Left colon (tissue), 2 donors: ENCODE results near the gene GCG. TPM values are rescaled to one million over a fixed set of nuclear protein-coding genes. Genes with fewer than 3 reads are reported as not detected.
A peak's percentile ranks its signal among the peaks of the same experiment; 100 is the strongest.

Source experiments
- ATAC-seq: fragments of 200-7000 bp; cut with Tn5 transposase; one replicate; pipeline ENCODE4 v1.9.1; 2020; ENCODE audit warnings: mild to moderate bottlenecking, moderate library complexity
- DNase-seq, 2 donors: peaks; one replicate each; pipeline ENCODE4 v3.0.0-alpha.2; 2020
- intact Hi-C, 2 donors: fragments of 100-400 bp; cut with DNase I in 1 of 2; cut with micrococcal nuclease in 1 of 2; formaldehyde crosslinking; loops; one replicate each; pipeline versions ENCODE4 v1.11.2 to v1.14.0; 2022; cut with DNase I, micrococcal nuclease
- long read RNA-seq: library from polyadenylated mRNA; unstranded; transcript quantifications from one replicate; pipeline ENCODE4 v2.0.0, GENCODE V29; 2021
- total RNA-seq, 2 donors: library from RNA; stranded (reverse); fragmentation: NEBNext Ultra II Directional; extraction: Animal tissue kit (Norgen Biotek cat#: 25700); gene quantifications; one replicate each; pipeline ENCODE4 v1.2.1, GENCODE V29; 2021
- donor health status: DM: no; HTN: no; CAD: no.
- donor health status: DM: yes; HTN: yes; CAD: no.

The GCG gene
- total RNA-seq: 10 to 100 TPM; 55.2 to 55.9 TPM
- long read RNA-seq, transcript GCG-202 (6 exons, 1,289 nt): major isoform, 26 of 27 reads
- long read RNA-seq, partial matches to known transcripts: 1 of 27 reads
- long read RNA-seq, other reads (novel, unspliced or antisense): 0 of 27 reads

- ATAC-seq: no peak
- intact Hi-C loops: loop anchor here (10.0 kb wide), 2 partner anchors 143 to 153 kb away; no protein-coding TSS in a partner anchor
- no peak for DNase-seq
These were observed at the start of gene GCG for GRCh38 chr2:162152147-162152546. TSS of gene GCG (minus strand) at chr2:162152247. CDS start at chr2:162149178, 3,069 bp downstream.

GRCh38 chr2:162200636-162201035, 48.6 kb upstream of the GCG start:
- ATAC-seq (no peak), DNase-seq (no peak)
- intact Hi-C loops: no loop called here

GRCh38 chr2:162199913-162200312, 47.9 kb upstream of the GCG start:
- ATAC-seq (peak; percentile 69), DNase-seq (peak in 1 of 2 donors; percentile 5)
- intact Hi-C loops: no loop called here

- intact Hi-C loops: no loop called here
- ATAC-seq (no peak), DNase-seq (no peak)
These were observed 46.2 kb upstream of the GCG start for GRCh38 chr2:162198239-162198638.

- no peak for DNase-seq
- intact Hi-C loops: no loop called here
- no peak for ATAC-seq
These were observed 45.2 kb upstream of the GCG start for GRCh38 chr2:162197069-162197825.

GRCh38 chr2:162196638-162197037, 44.6 kb upstream of the GCG start:
- ATAC-seq: no peak
- DNase-seq: no peak
- intact Hi-C loops: no loop called here

DNA sequence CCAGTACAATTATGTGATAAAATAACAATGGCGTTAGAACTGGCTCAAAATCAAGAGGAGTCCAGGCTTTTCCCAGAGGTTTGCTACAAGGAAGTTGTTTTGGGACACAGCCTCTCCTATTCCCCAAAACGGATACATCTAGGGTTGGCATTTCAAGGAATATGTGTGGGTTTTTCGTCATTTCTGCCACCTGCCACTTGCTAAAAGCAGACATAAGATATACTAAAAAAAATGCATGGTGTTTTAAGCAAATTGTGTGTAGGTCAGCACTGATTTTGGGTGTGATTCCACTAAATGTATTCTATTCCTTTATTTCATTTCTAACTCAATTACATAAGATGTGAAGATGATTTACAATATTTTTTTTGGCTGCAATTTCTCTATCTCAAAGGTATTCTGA, 36.4 kb upstream of the GCG start:
- no peak for ATAC-seq
- intact Hi-C loops: no loop called here

GRCh38 chr2:162185541-162186232, 33.6 kb upstream of the GCG start:
- DNase-seq (no peak), ATAC-seq (no peak)
- intact Hi-C loops: no loop called here

More for the DNA sequence above, 36.4 kb upstream of the GCG start:
- no peak for DNase-seq

- no peak for DNase-seq
- intact Hi-C loops: no loop called here
- ATAC-seq: peak; percentile 96
These were observed 32.9 kb upstream of the GCG start for GRCh38 chr2:162184821-162185450.

DNA sequence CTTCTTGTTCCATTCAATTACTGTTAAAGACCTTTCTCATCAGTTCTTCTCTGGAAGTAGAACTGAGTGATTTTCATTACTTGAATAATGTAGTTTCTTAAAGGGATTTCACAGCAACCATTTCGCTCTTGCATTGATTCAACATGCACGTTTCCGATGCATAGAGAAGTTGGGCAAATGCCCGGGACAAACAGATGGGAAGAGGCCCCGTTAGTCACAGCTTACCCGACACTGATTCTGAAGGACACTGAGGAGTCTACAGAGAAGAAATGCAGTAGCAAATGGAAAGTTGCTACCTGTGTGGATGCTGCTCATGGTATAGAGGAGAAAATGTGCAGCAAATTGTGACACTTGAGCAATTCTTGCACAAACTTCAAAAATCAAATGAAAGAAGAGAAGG, 32.3 kb upstream of the GCG start:
- peak in 1 of 2 donors; percentile 4 for DNase-seq
- ATAC-seq: peak; percentile 42
- intact Hi-C loops: no loop called here

- intact Hi-C loops: no loop called here
- DNase-seq (no peak), ATAC-seq (no peak)
These were observed 30.3 kb upstream of the GCG start for GRCh38 chr2:162182395-162182794.

GRCh38 chr2:162177301-162177700, 25.3 kb upstream of the GCG start:
- no peak for DNase-seq
- intact Hi-C loops: no loop called here
- no peak for ATAC-seq

- no peak for ATAC-seq
- intact Hi-C loops: no loop called here
These were observed 23.7 kb upstream of the GCG start for GRCh38 chr2:162175714-162176113.

GRCh38 chr2:162174746-162175145, 22.7 kb upstream of the GCG start:
- DNase-seq: no peak
- ATAC-seq: no peak
- intact Hi-C loops: no loop called here

More at GRCh38 chr2:162175714-162176113, 23.7 kb upstream of the GCG start:
- DNase-seq: no peak

DNA sequence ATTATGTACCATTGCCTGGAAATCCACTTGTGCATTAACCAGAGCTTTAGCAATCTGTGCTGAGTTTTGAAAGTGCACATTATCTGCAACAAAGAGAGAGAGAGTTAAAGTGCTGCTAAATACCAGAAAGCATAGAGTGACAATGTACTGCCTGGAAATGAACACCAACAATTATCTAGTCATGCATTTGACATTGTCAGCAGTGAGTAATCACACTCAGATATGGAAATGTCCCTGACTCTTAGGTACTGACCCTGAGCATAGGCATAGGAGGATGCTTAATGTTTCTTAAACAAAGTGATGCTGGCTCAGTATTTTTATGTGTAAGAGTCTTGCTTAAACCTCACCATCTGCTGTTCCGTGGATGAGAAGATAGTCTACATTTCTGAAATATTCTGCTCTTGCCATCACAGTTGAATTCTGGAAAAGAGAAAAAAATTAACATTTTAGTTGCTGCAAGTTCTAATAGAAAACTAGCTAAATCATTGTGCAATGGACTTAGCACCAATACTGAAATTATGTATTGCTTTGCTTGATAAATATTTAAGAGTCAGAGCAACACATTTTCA, 20.8 kb upstream of the GCG start:
- ATAC-seq (no peak), DNase-seq (no peak)
- intact Hi-C loops: no loop called here

GRCh38 chr2:162166745-162167144, 14.7 kb upstream of the GCG start:
- intact Hi-C loops: no loop called here
- ATAC-seq (no peak), DNase-seq (no peak)

DNA sequence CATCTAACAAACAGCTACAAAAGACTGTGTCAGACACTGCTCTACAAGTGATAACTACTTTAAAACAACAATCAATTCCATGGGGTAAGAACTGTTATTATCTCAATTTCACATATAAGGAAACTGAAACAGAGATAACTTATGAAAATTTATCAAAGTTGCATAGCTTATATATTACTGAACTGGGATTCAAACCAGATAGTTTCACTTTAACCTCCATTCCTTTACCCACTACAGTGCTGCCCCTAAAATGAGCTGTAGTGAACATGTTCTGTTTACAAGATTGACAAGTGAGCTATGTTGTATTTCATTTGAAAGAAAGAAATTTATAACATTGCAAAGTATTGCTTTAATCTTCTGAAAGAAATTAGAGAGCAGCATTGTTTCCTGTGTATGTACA, 14.1 kb upstream of the GCG start:
- DNase-seq: no peak
- intact Hi-C loops: no loop called here
- no peak for ATAC-seq

- DNase-seq: no peak
- ATAC-seq: no peak
- intact Hi-C loops: no loop called here
These were observed 12.8 kb upstream of the GCG start for GRCh38 chr2:162164802-162165201.

- DNase-seq (no peak), ATAC-seq (no peak)
- intact Hi-C loops: loop anchor here (10.0 kb wide), 2 partner anchors 135 to 145 kb away; no protein-coding TSS in a partner anchor
These were observed 7.4 kb upstream of the GCG start for GRCh38 chr2:162159446-162159845.
